CD4-positive, alpha-beta T cell treated with Interleukin-15 for 4 hours (primary cell): ENCODE data around the gene B4GALNT4.
"Not testable (repeated sequence)": the region's sequence is repeated elsewhere in the genome, so short reads cannot be mapped to it uniquely, and the experiment has no call there.

Experiments
- DNase-seq: peaks from one replicate; pipeline ENCODE4 v3.0.0-alpha.2; 2020; ENCODE audit warnings: low spot score

The B4GALNT4 gene

DNA sequence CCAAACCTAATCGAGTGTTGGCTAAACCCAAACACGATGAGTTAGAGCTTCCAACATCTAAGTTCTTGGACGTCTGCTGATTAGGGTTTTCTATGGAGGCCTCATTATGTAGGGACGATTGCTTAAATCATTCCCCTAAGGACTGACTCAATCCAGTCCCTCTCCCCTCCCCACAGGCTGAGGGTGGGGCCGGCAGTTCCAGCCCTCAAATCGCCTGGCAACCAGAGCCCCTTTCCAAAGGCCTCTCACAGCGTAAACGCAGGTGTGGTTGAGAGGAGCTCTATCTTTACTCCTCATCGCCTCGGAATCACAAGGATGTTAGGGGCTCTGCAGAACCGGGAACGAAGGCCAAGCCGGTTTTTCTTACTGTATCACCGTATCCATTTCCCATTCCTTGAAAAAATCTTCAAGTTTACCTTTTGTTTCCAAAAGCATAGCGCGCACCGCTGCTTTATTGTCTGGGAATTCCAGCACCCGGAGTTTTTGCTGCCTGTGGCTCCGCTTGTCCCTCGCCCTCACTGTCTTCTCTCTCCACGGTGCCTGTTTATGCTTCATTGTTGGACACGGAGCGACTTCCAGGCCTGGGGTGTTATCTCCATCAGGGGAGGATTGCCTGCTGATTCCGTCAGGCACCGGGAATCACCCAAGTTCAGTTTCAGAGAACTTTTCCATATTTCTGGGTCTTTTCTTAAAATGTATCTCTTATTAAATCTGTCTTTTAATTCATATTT lies 34.9 kb upstream of the B4GALNT4 start:
- DNase-seq: no peak

GRCh38 chr11:335779-336658 lies 33.3 kb upstream of the B4GALNT4 start:
- DNase-seq: no peak

GRCh38 chr11:336659-337198 lies 32.6 kb upstream of the B4GALNT4 start:
- DNase-seq: no peak

DNA sequence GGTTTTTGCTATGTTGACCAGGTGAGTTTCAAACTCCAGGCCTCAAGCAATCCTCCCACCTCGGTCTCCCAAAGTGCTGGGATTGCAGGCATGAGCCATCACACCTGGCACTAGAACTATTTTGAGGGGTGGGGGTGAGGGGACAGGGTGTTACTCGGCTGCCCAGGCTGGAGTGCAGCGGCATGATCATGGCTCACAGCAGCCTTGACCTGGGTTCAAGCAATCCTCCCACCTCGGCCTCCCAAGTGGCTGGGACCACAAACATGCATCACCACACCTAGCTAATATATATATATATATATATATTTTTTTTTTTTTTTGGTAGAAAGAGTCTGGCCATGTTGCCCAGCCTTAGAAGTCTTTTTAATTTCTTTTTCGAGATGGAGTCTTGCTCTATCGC lies 31.6 kb upstream of the B4GALNT4 start:
- no peak for DNase-seq

DNA sequence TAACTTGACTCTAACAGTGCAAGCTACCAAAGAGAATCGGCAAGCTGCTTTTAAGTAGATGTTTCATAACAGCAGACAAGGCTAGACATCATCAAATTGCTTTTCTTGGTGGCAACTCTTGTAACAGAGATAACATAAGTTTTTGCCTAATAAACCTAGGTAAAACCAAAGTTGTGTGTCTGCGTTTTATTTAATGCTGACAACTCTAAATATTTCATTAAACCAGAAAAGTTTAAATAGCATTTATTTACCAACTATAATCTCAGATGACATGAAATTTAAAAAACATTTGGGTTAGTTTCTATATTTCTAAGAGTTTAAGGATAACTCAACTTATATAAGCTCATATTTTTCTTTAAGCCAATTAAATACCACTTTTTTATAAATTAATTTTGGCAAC lies 29.3 kb upstream of the B4GALNT4 start:
- DNase-seq: no peak

GRCh38 chr11:340539-341512 lies 28.5 kb upstream of the B4GALNT4 start:
- DNase-seq: no peak

- no peak for DNase-seq
These were observed 27.0 kb upstream of the B4GALNT4 start for GRCh38 chr11:342328-342727.

- DNase-seq: no peak
These were observed 24.3 kb upstream of the B4GALNT4 start for GRCh38 chr11:344836-345578.

DNA sequence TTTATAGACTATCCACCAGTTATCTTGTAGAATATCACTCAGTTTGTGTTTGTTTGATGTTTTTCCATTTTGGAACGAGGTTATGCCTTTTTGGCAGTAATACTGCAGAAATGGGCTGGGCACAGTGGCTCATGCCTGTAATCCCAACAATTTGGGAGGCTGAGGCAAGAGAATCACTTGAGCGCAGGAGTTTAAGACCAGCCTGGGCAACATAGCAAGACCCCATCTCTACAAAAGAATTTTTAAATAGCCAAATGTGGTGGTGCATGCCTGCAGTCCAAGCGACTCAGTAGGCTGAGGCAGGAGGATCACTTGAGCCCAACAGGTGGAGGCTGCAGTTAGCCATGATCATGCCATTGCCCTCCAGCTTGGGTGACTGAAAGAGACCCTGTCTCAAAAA lies 22.8 kb upstream of the B4GALNT4 start:
- no peak for DNase-seq

- DNase-seq: not testable (repeated sequence)
These were observed 19.9 kb upstream of the B4GALNT4 start for GRCh38 chr11:349270-349954.

DNA sequence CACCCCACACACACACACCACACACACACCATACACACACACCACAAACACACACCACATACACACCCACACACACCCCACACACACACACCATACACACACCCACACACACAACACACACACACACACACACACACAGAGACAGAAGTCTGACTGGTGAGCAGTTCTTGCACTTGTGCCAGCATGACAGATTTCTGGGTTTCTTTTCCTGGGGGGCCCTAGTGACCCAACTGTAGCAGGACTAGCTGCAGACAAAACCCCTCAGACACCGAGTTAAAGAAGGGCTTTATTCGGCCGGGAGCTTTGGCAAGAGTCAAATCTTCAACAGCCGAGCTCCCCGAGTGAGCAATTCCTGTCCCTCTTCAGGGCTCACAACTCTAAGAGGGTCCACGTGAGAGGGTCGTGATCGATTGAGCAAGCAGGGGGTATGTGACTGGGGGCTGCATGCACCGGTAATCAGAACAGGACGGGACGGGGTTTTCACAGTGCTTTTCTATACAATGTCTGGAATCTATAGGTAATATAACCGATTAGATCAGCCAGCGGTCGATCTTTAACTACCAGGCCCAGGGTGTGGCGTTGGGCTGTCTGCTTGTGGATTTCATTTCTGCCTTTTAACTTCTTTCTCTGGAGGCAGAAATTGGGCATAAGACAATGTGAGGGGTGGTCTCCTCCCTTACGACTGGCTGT lies 19.1 kb upstream of the B4GALNT4 start:
- DNase-seq: not testable (repeated sequence)

- no peak for DNase-seq
These were observed 18.5 kb upstream of the B4GALNT4 start for GRCh38 chr11:350723-351255.

DNA sequence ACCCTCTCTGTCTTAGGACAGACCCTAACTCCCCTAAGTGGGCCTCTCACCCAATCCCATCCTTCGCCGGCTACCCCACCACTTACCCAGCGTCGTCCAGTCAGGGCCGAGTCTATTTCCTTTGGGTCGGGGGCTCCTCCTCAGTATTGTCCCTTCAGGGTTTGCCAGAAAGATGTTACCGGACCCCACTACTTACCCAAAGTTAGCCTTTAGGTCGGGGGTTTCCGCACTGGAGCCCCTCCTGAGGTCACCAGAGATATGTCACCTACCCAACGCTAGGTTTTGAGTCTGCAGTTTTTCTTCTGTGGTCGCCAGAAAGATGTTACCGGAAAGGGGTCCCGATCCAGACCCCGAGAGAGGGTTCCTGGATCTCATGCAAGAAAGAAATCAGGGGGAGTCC lies 17.9 kb upstream of the B4GALNT4 start:
- DNase-seq: no peak

GRCh38 chr11:352456-353031 lies 16.8 kb upstream of the B4GALNT4 start:
- DNase-seq: no peak

GRCh38 chr11:353179-353873 lies 16.0 kb upstream of the B4GALNT4 start:
- no peak for DNase-seq

GRCh38 chr11:355581-356458 lies 13.5 kb upstream of the B4GALNT4 start:
- peak; percentile 83 for DNase-seq

DNA sequence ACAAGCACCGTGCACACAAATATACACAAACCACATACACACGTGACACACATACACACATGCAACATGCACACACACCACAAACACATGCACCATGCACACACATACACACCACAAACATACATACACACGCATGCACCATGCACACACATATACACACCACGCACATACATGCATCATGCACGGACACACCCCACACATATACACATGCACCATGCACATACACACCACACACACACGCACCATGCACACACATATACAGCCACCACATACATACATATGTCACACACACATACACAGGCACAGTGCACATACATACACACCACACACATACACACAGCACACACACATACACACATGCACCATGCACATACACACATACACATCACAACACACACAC lies 12.7 kb upstream of the B4GALNT4 start:
- DNase-seq: no peak

DNA sequence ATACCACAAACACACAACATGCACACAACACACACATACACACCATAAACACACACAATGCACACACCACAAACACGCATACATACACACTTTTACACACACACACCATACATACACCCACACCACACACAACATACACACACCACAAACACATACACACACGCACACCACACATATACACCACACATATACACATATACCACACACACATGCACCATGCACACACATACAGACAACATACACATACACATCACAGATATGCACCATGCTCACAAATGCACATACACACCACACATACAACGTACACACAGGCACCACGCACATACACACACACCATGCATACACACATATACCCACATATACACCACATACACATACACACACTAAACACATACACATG lies 11.7 kb upstream of the B4GALNT4 start:
- no peak for DNase-seq
